ENCODE measurements around the gene KCNIP1.

Gene KCNIP1

GRCh38 chr5:170551076-170551475 lies 47.3 kb downstream of the KCNIP1 start:
- peak in 3 of 42 donors; percentile 3 to 13 (median 6) for DNase-seq
- intact Hi-C loops (cut with DNase I): no loop called here

- peak in 1 of 42 donors; percentile 5 for DNase-seq
- intact Hi-C loops (cut with DNase I): no loop called here
Observed at GRCh38 chr5:170551622-170552021, 47.8 kb downstream of the KCNIP1 start.

- peak; percentile 27 to 93 (median 70) for DNase-seq
- intact Hi-C loops (cut with DNase I): no loop called here
Observed at GRCh38 chr5:170552621-170553115, 48.8 kb downstream of the KCNIP1 start.

- peak in 1 of 42 donors; percentile 6 for DNase-seq
- intact Hi-C loops (cut with DNase I): no loop called here
Observed at GRCh38 chr5:170553218-170553617, 49.4 kb downstream of the KCNIP1 start.

- peak in 41 of 42 donors; percentile 22 to 90 (median 66) for DNase-seq
- intact Hi-C loops (cut with DNase I): no loop called here
Observed at GRCh38 chr5:170554521-170555267, 50.9 kb downstream of the KCNIP1 start.

GRCh38 chr5:170557314-170557713 lies 53.5 kb downstream of the KCNIP1 start:
- intact Hi-C loops (cut with DNase I): no loop called here

GRCh38 chr5:170559296-170559695 lies 55.5 kb downstream of the KCNIP1 start:
- DNase-seq: peak in 1 of 42 donors; percentile 20
- intact Hi-C loops (cut with DNase I): no loop called here

More at GRCh38 chr5:170557314-170557713, 53.5 kb downstream of the KCNIP1 start:
- DNase-seq: peak in 1 of 42 donors; percentile 17

GRCh38 chr5:170560938-170561337 lies 57.1 kb downstream of the KCNIP1 start:
- DNase-seq: peak in 1 of 42 donors; percentile 35
- intact Hi-C loops (cut with DNase I): no loop called here

GRCh38 chr5:170562166-170562874 lies 58.5 kb downstream of the KCNIP1 start:
- intact Hi-C loops (cut with DNase I): no loop called here

GRCh38 chr5:170562875-170563228 lies 59.0 kb downstream of the KCNIP1 start:
- intact Hi-C loops (cut with DNase I): no loop called here
- DNase-seq: no peak

More at GRCh38 chr5:170562166-170562874, 58.5 kb downstream of the KCNIP1 start:
- DNase-seq: peak in 2 of 42 donors; percentile 26 to 48

- DNase-seq: no peak
- intact Hi-C loops (cut with DNase I): no loop called here
Observed at GRCh38 chr5:170563824-170564567, 60.2 kb downstream of the KCNIP1 start.

- peak in 37 of 42 donors; percentile 25 to 88 (median 69) for DNase-seq
- intact Hi-C loops (cut with DNase I): no loop called here
Observed at GRCh38 chr5:170565072-170565471, 61.3 kb downstream of the KCNIP1 start.

- intact Hi-C loops (cut with DNase I): no loop called here
- no peak for DNase-seq
Observed at GRCh38 chr5:170569101-170569500, 65.3 kb downstream of the KCNIP1 start.

- DNase-seq: no peak
- intact Hi-C loops (cut with DNase I): no loop called here
Observed at GRCh38 chr5:170570476-170570875, 66.7 kb downstream of the KCNIP1 start.

GRCh38 chr5:170571281-170571731 lies 67.5 kb downstream of the KCNIP1 start:
- peak in 10 of 42 donors; percentile 30 to 71 (median 46) for DNase-seq
- intact Hi-C loops (cut with DNase I): no loop called here

- peak in 18 of 42 donors; percentile 27 to 75 (median 42) for DNase-seq
- intact Hi-C loops (cut with DNase I): no loop called here
Observed at GRCh38 chr5:170571875-170572852, 68.3 kb downstream of the KCNIP1 start.

GRCh38 chr5:170573114-170573513 lies 69.3 kb downstream of the KCNIP1 start:
- DNase-seq: no peak
- intact Hi-C loops (cut with DNase I): no loop called here

GRCh38 chr5:170573660-170574059 lies 69.8 kb downstream of the KCNIP1 start:
- intact Hi-C loops (cut with DNase I): no loop called here
- no peak for DNase-seq

All from head of caudate nucleus (tissue), 42 donors.